ENCODE results near the gene C18orf32. TPM values are rescaled to one million over a fixed set of nuclear protein-coding genes. Genes with fewer than 3 reads are reported as not detected.
A peak's percentile ranks its signal among the peaks of the same experiment; 100 is the strongest.

Gene C18orf32
- total and polyA plus RNA-seq, 2 donors (not counting 1 experiment from before 2014, with no cell fraction given), result 11.9 to 39.1 TPM

- Histone ChIP-seq H3K27me3 (ENCODE audit: control insufficient read depth, insufficient read depth, low read length) (no peaks in the 10 kb centered on the region), H3K4me2 (ENCODE audit: extremely low read depth, insufficient read depth, low read length) (no peak overlapping the region)
- DNase-seq (ENCODE audit: low read depth in 2 of 2), result no peak
Observed at GRCh38 chr18:49521216-49521835, 34.3 kb upstream of the C18orf32 start.

GRCh38 chr18:49520661-49521145 lies 33.7 kb upstream of the C18orf32 start:
- TF ChIP-seq CTCF (conservative IDR thresholded peaks at IDR 0.05 in 1 of 2, IDR thresholded peaks at IDR 0.05 in 1 of 2; ENCODE audit: low read depth in 1 of 2, low read length in 2 of 2), result no peak
- TF ChIP-seq EZH2 (IDR thresholded peaks at IDR 0.05; ENCODE audit: low read length, missing control alignments), result no peak
- no peaks in the 10 kb centered on the region for H3K27me3 ChIP-seq (ENCODE audit: control insufficient read depth, insufficient read depth, low read length)
- H3K9me3 ChIP-seq (ENCODE audit: control insufficient read depth, insufficient read depth, low read depth, low read length), result no peaks in the 10 kb centered on the region
- H4K20me1 ChIP-seq (ENCODE audit: control insufficient read depth, extremely low read depth, insufficient read depth, low read length), result no peaks in the 10 kb centered on the region
- peak; percentile 32 to 41 for DNase-seq (ENCODE audit: low read depth in 2 of 2)
- no peak overlapping the region for H3K4me3 ChIP-seq (replicated peaks in 1 of 4; ENCODE audit: control extremely low read depth in 1 of 4, insufficient read depth in 1 of 4, low read depth in 3 of 4, low read length in 4 of 4)
- no peaks in the 10 kb centered on the region for H3K4me1 ChIP-seq (ENCODE audit: control insufficient read depth, extremely low read depth, insufficient read depth, low read length)
- H2AFZ ChIP-seq (ENCODE audit: low read length), result no peak overlapping the region
- no peaks in the 10 kb centered on the region for H3K79me2 ChIP-seq (ENCODE audit: control insufficient read depth, insufficient read depth, low read length)
- no peaks in the 10 kb centered on the region for H3K36me3 ChIP-seq (ENCODE audit: control insufficient read depth, insufficient read depth, low read length)
- H3K27ac ChIP-seq (ENCODE audit: insufficient read depth, low read length), result no peak overlapping the region
- no peak overlapping the region for H3K9ac ChIP-seq (ENCODE audit: insufficient read depth, low read length)
- no peak overlapping the region for H3K4me2 ChIP-seq (ENCODE audit: extremely low read depth, insufficient read depth, low read length)

More at GRCh38 chr18:49521216-49521835, 34.3 kb upstream of the C18orf32 start:
- no peak overlapping the region for H2AFZ ChIP-seq (ENCODE audit: low read length)
- no peaks in the 10 kb centered on the region for H3K4me1 ChIP-seq (ENCODE audit: control insufficient read depth, extremely low read depth, insufficient read depth, low read length)
- H4K20me1 ChIP-seq (ENCODE audit: control insufficient read depth, extremely low read depth, insufficient read depth, low read length), result no peaks in the 10 kb centered on the region
- no peak overlapping the region for H3K27ac ChIP-seq (ENCODE audit: insufficient read depth, low read length)
- no peak overlapping the region for H3K9ac ChIP-seq (ENCODE audit: insufficient read depth, low read length)
- TF ChIP-seq EZH2 (IDR thresholded peaks at IDR 0.05; ENCODE audit: low read length, missing control alignments) (no peak), CTCF (conservative IDR thresholded peaks at IDR 0.05 in 1 of 2, IDR thresholded peaks at IDR 0.05 in 1 of 2; ENCODE audit: low read depth in 1 of 2, low read length in 2 of 2) (no peak)
- H3K4me3 ChIP-seq (replicated peaks in 1 of 4; ENCODE audit: control extremely low read depth in 1 of 4, insufficient read depth in 1 of 4, low read depth in 3 of 4, low read length in 4 of 4), result no peak overlapping the region
- H3K9me3 ChIP-seq (ENCODE audit: control insufficient read depth, insufficient read depth, low read depth, low read length), result no peaks in the 10 kb centered on the region
- no peaks in the 10 kb centered on the region for H3K36me3 ChIP-seq (ENCODE audit: control insufficient read depth, insufficient read depth, low read length)
- no peaks in the 10 kb centered on the region for H3K79me2 ChIP-seq (ENCODE audit: control insufficient read depth, insufficient read depth, low read length)

- no peak overlapping the region for H3K27ac ChIP-seq (ENCODE audit: insufficient read depth, low read length)
- no peak overlapping the region for H3K9ac ChIP-seq (ENCODE audit: insufficient read depth, low read length)
- no peak overlapping the region for H2AFZ ChIP-seq (ENCODE audit: low read length)
- H3K4me2 ChIP-seq (ENCODE audit: extremely low read depth, insufficient read depth, low read length), result no peak overlapping the region
- no peaks in the 10 kb centered on the region for H3K9me3 ChIP-seq (ENCODE audit: control insufficient read depth, insufficient read depth, low read depth, low read length)
- no peaks in the 10 kb centered on the region for H4K20me1 ChIP-seq (ENCODE audit: control insufficient read depth, extremely low read depth, insufficient read depth, low read length)
- H3K4me3 ChIP-seq (replicated peaks in 1 of 4; ENCODE audit: control extremely low read depth in 1 of 4, insufficient read depth in 1 of 4, low read depth in 3 of 4, low read length in 4 of 4), result no peak overlapping the region
- no peaks in the 10 kb centered on the region for H3K36me3 ChIP-seq (ENCODE audit: control insufficient read depth, insufficient read depth, low read length)
- no peak for TF ChIP-seq EZH2 (IDR thresholded peaks at IDR 0.05; ENCODE audit: low read length, missing control alignments)
- no peak for TF ChIP-seq CTCF (conservative IDR thresholded peaks at IDR 0.05 in 1 of 2, IDR thresholded peaks at IDR 0.05 in 1 of 2; ENCODE audit: low read depth in 1 of 2, low read length in 2 of 2)
- no peaks in the 10 kb centered on the region for H3K79me2 ChIP-seq (ENCODE audit: control insufficient read depth, insufficient read depth, low read length)
- peak in 1 of 2 donors; percentile 39 for DNase-seq (ENCODE audit: low read depth in 2 of 2)
- H3K27me3 ChIP-seq (ENCODE audit: control insufficient read depth, insufficient read depth, low read length), result no peaks in the 10 kb centered on the region
- H3K4me1 ChIP-seq (ENCODE audit: control insufficient read depth, extremely low read depth, insufficient read depth, low read length), result no peaks in the 10 kb centered on the region
Observed at GRCh38 chr18:49519101-49519971, 32.3 kb upstream of the C18orf32 start.
